Measurements from ENCODE around the gene ATP13A4. TPM values are rescaled to one million over a fixed set of nuclear protein-coding genes. Genes with fewer than 3 reads are reported as not detected.

The ATP13A4 gene
- 0.08 TPM in 1 of 2 replicates, not detected in the other for total RNA-seq

GRCh38 chr3:193554811-193555210, at the start of gene ATP13A4:
TSS of gene ATP13A4 (minus strand) at chr3:193554895. CDS start at chr3:193554799, 96 bp downstream.

GRCh38 chr3:193592841-193593667, 38.4 kb upstream of the ATP13A4 start, which contains the start of gene OPA1:
TSS of gene OPA1 (plus strand) at chr3:193593208. CDS start at chr3:193593378, 170 bp downstream.

GRCh38 chr3:193378706-193379105, 176.0 kb downstream of the ATP13A4 start, which contains the start of gene ATP13A5:
TSS of gene ATP13A5 (minus strand) at chr3:193378753. CDS start at chr3:193378725, 28 bp downstream.

Other genes starting within 250 kb of the ATP13A4 start
- not detected in 2 replicates for gene ATP13A5, start 176.1 kb downstream of the ATP13A4 start, total RNA-seq
- gene OPA1, start 38.3 kb upstream of the ATP13A4 start, total RNA-seq, result 35.4 and 36.6 TPM in 2 replicates

All from hair follicular keratinocyte (primary cell).